ENCODE results near the gene CBX5.
"Not testable (repeated sequence)": the region's sequence is repeated elsewhere in the genome, so short reads cannot be mapped to it uniquely, and the experiment has no call there.

CBX5 gene

DNA sequence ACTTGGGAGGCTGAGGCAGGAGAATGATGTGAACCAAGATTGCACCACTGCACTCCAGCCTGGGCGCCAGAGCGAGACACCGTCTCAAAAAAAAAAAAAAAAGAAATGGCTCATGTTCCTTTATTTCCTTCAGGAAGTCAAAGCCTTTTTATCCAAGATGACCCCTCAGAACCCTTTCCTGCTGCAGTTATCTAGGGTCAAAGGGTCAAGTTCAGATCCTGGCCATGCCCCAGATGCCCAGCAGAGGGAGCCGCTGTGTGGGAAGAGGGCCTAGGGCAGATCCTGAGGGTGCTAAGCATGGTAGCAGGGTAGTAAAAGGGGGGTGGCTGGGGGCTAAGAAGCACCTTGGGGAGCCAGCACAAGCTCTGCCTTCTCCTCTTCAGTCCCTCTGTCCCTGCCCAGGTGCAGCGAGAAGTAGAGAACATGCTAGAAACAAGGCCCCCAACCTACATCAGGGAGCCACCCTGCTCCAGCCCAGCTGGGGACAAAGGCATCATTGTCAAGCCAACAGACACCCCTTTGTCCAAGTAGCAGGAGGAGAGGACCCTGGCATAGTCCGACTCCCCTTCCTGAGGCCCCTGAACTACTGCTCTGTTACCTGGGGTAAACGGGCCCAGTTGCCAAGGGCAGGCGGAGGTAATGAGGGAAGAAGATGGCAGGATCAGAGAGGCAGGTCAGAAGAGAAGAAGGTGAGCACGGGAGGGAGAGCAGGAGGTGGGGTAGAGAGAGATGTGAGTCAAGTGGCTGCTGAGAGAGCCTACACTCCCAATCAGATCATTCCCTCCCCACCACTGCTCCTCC lies 14.4 kb upstream of the CBX5 start:
- DNase-seq, result peak; percentile 67

DNA sequence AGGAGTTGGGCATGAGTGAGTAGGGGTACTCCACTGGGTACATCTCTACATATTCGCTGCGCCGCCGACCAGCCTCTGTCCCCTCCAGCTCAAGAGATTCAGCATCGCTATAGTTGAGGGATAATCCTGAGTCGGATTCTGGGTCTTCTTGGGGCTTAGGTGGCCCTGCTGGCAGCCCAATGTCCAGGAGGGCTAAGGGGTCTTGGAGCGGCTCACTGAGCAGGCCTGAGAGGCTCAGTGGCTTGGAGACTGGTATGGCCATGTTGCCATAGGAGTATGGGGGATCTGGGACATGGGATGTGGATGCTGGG lies 13.0 kb upstream of the CBX5 start:
- no peak for DNase-seq

DNA sequence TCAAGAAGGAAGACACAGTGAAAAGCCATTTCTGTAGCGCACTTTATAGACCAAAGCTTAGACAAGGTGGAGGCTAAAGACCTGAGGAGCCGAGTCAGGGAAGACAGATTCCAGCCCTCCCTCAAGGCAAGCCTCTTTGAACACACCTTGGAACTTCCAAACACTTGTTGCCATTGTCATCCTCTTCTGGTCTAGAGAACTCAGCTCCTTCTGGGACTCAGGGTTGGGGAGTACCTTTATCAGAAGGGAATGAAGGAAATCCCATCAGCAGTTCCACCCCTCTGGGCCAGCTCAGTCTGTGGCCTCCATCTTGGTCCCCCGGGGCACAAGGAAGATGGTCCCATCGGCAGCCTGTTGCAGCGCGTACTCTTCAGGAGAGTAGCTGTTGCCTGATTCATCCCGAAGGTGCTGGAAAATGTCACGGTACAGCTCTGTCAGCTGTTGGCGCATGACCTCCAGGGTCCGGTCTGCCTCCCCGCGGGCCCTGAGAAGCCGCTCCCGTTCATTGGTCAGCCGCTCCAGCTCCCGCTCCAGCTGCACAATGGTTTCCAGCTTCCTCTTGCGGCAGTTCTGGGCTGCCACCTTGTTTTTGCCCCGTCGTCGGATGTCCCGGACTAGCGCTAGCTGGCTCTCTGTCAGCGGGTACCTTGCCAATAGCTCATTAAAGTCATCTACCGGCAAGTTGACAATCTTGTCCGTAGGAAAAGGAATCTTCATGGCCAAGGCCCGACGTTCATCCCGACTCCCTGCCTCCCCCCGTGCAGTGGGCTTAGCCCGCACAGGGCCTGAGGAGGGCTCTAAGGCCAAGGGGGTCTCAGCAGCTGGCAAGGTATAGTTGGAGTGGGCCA lies 12.4 kb upstream of the CBX5 start:
- DNase-seq, result no peak

- no peak for DNase-seq
These were observed 7.6 kb upstream of the CBX5 start for GRCh38 chr12:54287261-54288157.

GRCh38 chr12:54286042-54287030 lies 6.4 kb upstream of the CBX5 start:
- DNase-seq, result no peak

GRCh38 chr12:54285150-54286041 lies 5.5 kb upstream of the CBX5 start:
- DNase-seq, result no peak

DNA sequence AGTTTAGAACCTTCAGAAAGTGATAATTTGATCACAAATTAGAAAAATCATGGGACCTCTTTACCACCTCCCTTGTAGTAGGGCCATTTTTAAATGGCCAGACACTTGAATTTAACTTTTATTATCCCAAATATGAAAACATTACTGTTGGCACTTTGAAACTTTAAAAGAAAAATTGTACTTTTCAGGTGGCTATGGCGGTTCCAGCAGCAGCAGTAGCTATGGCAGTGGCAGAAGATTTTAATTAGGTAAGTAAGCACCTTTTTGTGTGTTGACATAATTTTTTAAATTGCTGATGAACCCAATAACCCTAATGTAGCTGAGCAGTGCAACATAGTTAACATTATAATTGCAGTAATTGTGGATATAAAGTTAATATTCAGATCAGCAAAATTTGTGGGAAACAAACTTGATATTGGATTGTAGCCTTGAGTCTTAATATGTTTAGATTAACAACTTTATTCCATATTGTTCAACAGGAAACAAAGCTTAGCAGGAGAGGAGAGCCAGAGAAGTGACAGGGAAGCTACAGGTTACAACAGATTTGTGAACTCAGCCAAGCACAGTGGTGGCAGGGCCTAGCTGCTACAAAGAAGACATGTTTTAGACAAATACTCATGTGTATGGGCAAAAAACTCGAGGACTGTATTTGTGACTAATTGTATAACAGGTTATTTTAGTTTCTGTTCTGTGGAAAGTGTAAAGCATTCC lies 4.3 kb upstream of the CBX5 start:
- DNase-seq, result not testable (repeated sequence)

DNA sequence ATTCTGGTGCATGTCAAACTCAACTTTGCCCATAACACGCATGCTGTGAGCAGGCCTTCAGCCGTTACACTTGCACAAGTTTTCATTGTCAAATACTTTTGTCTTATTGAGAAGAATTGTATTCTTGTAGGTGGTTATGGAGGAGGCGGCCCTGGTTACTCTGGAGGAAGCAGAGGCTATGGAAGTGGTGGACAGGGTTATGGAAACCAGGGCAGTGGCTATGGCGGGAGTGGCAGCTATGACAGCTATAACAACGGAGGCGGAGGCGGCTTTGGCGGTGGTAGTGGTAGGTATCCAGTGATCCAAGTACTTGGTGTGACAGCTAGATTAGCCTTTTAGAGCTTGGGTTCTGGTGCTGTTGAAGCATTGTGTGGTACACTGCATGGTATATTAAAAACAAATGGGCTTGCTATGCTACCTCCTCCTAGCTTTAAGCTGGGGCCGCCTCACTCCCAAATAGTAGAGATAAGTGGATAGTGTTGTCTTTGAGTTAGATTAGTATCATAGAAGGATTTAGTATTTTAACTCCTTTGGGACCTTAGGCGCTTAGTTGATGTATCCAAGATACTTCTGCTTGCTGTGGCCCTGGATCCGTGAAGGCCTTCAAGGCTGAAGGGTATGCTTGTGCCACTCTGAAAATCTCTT lies 3.1 kb upstream of the CBX5 start:
- peak; percentile 56 for DNase-seq

GRCh38 chr12:54281694-54282093 lies 1.8 kb upstream of the CBX5 start:
- not testable (repeated sequence) for DNase-seq

DNA sequence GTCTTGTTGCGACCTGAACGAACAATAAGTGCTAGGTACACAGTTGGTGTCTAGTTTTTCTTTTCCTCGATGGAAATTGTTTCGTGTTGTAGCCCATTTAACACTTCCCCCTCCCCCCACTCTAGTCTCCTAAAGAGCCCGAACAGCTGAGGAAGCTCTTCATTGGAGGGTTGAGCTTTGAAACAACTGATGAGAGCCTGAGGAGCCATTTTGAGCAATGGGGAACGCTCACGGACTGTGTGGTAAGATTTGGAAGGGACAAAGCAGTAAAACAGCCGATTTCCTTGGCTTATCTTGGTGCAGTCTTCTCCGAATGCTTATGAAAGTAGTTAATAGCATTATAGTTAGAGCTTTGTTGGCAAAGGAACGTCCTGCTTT lies 1.3 kb upstream of the CBX5 start:
- not testable (repeated sequence) for DNase-seq

- DNase-seq, result peak; percentile 95
These were observed 742 bp upstream of the CBX5 start, which contains the start of gene HNRNPA1 for GRCh38 chr12:54280468-54281260. HNRNPA1 (plus strand) TSS chr12:54280726; CDS start chr12:54280808, 82 bp downstream.

GRCh38 chr12:54279227-54279631 lies 693 bp downstream of the CBX5 start:
- DNase-seq, result no peak

DNA sequence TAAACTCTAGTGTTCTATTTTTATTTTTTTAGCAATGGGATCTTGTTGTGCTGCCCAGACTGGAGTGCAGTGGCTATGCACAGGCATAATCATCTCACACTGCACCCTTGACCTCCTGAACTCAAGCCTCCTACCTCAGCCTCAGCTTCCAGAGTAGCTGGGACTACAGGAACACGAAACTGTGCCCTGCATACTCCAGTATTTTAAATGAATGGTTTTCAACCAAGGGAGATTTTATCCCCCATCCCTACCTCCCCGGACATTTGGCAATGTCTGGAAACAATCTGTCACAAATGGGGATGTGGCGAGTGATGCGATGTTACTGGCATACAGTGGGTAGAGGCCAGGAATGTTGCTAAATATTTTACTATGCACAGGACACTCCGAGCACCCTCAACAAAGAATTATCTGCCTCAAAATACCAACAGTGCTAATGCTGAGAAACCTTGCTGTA lies 2.1 kb downstream of the CBX5 start:
- DNase-seq, result no peak

DNA sequence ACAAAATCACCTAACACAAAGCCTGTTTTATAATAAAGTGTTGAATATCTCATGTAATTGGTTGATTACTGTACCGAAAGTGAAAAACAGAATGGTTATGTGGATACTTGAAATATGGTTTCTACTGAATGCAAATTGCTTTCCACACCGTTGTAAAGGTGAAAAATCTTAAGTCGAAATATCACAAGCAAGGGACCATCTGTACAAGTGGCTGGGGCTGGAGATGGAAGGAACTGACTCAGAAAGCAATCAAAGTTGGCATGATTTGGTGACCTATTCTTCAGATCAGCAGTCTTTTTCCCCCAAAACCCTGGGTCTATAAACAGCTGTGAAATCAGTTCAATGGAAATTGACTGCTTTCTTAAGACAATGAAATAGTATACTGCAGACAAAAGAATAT lies 3.6 kb downstream of the CBX5 start:
- no peak for DNase-seq

DNA sequence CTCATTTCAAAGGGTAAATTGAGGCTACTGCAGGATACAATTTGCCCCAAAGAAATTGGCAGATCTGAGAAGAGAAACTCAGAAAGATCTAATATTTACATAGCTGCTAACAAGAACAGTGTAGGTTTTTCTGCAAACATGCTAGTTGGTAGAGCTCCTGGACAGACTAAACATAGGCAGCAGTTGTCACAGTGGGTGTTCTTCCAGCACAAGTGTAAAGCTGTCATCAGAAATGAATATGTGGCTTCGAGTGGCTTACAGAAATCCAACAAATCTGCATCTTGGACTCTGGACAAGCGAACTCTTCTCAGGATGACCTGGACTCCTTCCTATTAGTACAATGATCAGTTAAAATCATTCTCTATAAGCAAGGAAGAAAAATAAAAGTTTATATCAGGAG lies 5.9 kb downstream of the CBX5 start:
- no peak for DNase-seq

DNA sequence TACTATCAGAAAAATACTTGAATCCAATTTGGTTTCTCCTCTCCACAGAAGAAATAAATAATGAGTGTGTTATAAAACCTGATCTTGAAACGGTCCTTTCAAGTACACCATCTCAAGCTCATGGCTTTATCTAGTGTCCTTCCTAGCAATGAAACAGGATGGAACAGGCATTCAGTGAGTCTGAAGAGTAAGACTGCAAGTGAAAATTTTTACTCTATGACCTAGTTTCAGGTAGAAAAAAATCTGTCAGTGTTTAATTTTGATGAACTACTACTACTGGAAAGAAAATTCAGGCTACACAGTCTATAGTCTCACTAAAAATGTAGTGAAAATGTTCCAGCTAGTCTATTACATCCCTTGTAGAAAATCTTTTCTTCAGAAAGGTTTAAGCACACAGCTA lies 7.7 kb downstream of the CBX5 start:
- no peak for DNase-seq

DNA sequence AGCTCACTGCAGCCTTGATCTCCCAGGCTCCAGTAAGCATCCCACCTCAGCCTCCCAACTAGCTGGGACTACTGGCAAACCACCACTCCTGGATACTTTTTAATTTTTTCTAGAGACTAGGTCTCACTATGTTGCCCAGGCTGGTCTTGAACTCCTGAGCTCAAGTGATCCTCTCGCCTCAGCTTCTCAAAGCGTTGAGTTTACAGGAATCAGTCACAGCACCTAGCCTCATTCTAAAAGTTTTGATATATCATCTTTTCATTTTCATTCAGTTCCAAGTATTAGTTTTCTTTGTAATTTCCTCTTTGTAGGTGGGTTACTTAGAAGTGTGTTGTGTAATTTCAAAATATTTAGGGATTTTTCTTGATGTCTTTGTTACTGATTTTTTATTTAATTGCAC lies 9.6 kb downstream of the CBX5 start:
- DNase-seq, result no peak

DNA sequence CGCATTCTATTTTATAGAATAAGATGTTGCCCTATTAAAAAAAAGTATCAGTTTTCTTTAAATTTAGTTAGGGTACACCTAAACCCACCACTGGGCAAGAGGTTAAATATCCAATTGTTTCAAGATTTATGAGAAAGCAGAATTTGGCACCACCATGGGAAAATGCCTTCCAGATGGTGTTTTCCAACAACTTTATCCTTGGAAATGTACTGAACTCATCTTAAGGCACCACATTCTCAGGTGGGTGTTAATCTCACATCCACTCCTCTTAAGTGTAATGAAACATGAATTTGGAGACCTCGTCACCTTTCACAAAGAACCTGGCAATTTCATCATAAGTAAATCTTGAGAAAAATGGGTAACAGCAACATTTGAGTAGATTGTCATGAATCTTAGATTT lies 13.1 kb downstream of the CBX5 start:
- DNase-seq, result no peak

GRCh38 chr12:54265364-54265812 lies 14.5 kb downstream of the CBX5 start:
- no peak for DNase-seq

All from activated naive CD4-positive, alpha-beta T cell treated with Interleukin-2 at 50 U/mL for 16 hours (primary cell).